Renal cortical epithelial cell (primary cell): Measurements from ENCODE around the gene HEXIM1. TPM values are rescaled to one million over a fixed set of nuclear protein-coding genes. Genes with fewer than 3 reads are reported as not detected.
A peak's percentile ranks its signal among the peaks of the same experiment; 100 is the strongest.

Experiments
- DNase-seq: peaks from one replicate; pipeline ENCODE4 v3.0.0-alpha.2; 2011; ENCODE audit warnings: low read depth
- total RNA-seq: library from RNA; depleted of rRNA; stranded (reverse); fragments of >200 nt; gene quantifications from 2 replicates; pipeline ENCODE4 v1.2.3, GENCODE V29; 2014

Gene HEXIM1
- total RNA-seq, 1 donor from 2014 or later, result 38.0 TPM

DNA sequence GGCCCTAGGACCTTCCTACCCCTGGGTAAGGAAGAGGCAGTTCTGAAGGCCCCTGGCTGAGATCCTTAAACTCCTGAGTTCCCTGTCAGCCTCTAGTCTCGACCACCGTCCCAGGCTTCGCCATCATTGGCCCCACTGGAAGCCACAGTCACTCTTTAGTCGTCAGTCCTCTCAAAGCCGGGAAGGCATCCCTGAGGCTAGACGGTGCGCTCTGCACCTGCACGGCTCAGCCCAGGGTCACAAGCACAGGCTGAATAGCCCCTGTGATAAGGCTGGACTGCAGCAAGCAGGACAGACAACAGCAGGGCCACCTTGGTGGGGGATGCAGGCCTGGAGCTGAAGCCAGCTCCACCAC is 3.3 kb upstream of the HEXIM1 start:
- no peak for DNase-seq

DNA sequence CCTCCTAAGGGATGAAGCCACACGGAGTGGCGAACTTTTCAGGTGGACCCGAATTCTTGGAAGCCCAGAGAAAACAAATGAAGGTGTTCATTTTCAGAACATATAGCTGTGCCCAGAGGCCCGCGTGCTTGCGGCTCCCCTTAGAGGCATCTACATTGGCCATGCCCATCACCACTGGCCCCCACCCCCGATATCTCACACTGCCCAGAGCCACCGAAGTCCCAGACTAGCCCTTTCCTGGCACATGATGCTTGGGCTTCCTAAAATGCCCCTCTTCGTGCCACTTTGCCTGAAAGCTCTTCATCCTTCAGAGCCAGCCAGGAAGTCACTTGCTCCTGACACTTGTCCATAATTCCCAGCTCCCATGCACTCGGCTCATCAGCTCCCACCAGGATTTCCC is 2.1 kb upstream of the HEXIM1 start:
- no peak for DNase-seq

DNA sequence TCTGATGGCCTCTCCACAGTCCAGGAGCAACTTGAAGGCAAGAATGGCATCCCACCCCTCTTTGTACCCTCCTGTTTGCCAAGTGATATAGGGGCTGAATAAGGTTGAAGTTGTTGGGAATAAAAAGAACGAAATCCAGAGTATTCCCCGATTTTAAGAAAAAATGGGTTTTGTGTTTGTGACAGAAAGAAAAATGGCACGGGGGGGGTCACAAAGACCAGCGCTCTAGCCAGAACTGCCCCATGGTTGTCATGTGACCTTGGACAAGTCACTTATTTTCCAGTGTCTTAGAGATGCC is 1.7 kb upstream of the HEXIM1 start:
- no peak for DNase-seq

DNA sequence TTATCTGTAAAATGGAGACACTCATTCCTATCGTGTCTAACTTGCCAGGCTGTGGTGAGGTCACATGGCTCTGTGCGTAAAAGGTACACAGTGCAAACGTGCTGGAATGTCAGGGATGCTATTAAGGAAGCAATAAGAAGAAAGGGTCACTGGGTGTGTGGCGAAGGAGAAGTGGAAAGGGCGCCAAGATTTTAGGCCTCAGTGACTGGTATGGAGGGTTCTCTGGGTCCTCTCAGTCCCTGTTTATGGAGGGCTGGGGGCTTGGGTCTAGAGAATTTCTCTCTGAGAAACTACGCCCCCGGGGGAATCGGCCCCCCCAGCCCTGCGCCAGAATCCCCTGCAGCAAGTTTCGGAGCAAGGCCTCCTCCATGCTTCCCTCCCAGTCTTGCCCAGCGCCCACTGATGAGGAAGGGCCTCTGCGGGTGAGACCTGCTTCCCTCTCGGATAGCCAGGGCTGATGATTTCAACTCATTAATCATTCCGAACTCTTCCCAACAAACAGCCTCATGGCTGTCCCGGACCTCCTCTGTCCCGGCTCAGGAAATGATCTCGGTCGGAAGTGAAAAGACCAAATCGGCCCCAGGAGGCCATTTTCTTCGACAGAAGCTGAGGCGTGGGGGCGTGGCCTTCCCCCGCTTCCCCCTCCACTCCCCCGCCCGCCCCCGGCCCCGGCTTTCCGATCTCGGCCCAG is 1.2 kb upstream of the HEXIM1 start:
- DNase-seq, result peak; percentile 86

DNA sequence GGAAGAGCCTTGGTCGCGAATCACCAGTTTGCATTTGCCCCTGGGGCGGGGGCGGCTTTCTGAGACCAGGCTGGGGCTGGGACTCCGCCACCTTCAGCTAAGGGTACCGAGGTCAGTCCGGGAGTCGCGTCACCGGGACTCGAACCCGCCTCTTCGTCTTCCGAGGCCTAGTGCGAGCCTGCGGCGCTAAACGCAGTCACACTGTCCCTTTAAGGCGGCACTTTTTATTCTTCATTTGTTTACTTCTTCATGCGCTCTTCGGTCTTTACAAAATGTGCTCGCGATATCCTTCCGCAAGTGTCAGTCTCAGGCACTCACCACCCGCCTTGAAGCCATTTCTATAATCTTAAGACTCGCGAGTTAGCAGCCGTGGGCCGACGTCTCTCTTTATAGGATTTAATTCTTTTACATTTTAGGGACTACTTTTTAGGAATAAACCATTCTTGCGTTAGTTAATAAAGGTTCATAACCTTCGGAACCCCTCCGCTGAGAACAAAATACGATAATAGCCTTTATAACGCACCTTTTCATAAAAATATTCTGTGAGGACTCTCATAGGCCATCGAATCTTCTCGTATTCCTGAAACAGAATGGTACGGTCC is 593 bp upstream of the HEXIM1 start:
- peak; percentile 93 for DNase-seq

DNA sequence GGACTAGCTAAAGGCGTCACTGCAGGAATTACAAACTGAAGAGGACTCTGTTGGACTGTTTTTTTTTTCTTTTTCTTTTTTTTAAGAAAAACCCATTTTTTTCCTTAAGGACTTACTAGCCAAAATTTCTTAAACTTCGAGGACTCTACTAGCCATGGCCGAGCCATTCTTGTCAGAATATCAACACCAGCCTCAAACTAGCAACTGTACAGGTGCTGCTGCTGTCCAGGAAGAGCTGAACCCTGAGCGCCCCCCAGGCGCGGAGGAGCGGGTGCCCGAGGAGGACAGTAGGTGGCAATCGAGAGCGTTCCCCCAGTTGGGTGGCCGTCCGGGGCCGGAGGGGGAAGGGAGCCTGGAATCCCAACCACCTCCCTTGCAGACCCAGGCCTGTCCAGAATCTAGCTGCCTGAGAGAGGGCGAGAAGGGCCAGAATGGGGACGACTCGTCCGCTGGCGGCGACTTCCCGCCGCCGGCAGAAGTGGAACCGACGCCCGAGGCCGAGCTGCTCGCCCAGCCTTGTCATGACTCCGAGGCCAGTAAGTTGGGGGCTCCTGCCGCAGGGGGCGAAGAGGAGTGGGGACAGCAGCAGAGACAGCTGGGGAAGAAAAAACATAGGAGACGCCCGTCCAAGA is 878 bp downstream of the HEXIM1 start:
- DNase-seq, result peak; percentile 55

DNA sequence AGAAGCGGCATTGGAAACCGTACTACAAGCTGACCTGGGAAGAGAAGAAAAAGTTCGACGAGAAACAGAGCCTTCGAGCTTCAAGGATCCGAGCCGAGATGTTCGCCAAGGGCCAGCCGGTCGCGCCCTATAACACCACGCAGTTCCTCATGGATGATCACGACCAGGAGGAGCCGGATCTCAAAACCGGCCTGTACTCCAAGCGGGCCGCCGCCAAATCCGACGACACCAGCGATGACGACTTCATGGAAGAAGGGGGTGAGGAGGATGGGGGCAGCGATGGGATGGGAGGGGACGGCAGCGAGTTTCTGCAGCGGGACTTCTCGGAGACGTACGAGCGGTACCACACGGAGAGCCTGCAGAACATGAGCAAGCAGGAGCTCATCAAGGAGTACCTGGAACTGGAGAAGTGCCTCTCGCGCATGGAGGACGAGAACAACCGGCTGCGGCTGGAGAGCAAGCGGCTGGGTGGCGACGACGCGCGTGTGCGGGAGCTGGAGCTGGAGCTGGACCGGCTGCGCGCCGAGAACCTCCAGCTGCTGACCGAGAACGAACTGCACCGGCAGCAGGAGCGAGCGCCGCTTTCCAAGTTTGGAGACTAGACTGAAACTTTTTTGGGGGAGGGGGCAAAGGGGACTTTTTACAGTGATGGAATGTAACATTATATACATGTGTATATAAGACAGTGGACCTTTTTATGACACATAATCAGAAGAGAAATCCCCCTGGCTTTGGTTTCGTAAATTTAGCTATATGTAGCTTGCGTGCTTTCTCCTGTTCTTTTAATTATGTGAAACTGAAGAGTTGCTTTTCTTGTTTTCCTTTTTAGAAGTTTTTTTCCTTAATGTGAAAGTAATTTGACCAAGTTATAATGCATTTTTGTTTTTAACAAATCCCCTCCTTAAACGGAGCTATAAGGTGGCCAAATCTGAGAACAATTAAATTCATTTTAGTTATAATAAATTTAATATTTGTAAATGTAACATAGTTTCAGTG is 1.7 kb downstream of the HEXIM1 start:
- peak; percentile 40 for DNase-seq

DNA sequence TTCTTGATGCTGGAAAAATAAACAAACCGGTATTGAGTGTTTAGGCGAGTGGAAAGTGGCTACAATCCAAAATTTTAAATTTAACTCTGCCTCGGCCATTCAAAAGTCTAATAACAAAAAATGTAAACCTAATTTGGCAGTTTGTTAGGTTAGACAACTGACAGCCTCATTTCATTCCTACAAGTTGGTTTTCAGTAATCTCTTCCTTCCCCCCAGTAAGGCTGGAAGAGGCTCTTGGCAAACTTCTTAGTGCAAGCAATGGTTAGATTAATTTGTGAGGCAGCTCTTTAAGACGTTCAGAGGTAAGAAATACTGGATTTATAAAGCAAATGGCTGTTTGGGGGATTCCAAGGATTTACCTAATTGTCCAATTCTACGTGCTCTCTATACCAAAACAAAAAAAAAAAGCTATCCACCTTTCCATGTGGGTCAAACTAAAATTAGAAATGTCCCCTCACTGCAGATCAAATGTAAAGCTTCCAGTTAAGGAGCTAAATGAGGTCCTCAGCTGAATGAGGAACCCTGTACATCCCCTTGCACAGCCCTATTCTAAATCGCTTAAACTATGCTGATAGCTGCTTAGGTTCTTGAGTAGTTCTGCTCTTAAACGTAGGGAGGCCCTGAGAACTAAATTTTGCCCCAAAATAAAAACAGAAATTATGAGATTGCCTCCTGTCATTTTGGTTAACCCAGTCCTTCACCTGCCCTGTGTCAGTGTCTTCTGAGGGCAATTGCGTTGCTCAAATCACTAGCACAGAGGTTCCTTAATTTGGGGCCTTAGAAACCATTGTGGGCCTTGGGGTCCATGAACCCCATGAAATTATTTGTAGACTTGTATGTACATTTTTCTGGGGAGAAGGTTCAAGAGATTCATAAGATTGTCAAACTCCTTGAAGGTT is 2.9 kb downstream of the HEXIM1 start:
- no peak for DNase-seq

DNA sequence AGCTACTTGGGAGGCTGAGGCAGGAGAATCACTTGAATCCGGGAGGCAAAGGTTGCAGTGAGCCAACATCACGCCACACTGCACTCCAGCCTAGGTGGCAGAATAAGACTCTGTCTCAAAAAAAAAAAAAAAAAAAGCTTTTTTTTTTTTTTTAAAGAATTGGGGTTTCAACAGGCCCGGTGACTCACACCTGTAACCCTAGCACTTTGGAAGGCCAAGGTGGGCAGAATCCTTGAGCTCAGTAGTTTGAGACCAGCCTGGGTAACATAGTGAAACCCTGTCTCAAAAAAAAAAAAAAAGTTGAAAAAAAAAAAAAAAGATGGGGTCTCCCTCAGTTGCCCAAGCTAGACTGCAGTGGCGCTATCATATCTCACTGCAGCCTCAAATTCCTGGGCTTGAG is 6.8 kb downstream of the HEXIM1 start:
- no peak for DNase-seq

DNA sequence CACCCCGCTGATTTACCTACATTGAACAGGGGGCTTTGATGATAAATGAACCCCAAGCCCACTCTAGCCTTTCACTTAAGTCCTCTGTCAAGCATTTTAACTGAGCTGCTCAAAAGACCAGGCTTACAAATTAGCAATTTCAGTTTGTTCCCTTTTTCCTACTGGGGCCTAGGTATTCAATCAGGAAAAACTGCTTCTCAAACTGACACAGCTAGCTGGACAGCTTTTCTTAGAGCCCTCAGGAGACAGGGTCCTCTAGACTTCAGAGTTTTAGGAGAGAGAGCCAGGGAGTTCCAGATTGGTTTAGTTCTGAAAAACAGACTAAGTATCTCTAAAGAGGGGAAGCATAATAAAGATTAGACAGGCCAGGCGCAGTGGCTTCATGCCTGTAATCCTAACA is 7.2 kb downstream of the HEXIM1 start:
- no peak for DNase-seq

DNA sequence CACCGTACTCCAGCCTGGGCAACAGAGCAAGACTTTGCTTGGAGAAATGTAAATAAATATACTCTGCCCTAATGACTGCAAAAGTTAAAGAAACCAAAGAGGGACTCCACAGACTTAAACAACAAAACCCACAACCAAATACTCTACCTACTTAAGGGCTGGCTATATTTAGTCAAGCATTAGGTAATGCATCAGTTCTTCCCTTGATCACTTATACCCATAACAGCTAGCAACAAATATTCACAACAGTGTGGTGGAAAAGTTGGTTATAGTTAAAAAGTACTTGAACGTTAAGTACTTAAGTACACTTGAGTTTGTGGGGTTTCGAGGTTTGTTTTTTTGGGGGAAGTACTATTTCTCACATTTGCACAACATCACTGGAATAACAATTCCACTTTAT is 8.0 kb downstream of the HEXIM1 start:
- DNase-seq, result no peak

DNA sequence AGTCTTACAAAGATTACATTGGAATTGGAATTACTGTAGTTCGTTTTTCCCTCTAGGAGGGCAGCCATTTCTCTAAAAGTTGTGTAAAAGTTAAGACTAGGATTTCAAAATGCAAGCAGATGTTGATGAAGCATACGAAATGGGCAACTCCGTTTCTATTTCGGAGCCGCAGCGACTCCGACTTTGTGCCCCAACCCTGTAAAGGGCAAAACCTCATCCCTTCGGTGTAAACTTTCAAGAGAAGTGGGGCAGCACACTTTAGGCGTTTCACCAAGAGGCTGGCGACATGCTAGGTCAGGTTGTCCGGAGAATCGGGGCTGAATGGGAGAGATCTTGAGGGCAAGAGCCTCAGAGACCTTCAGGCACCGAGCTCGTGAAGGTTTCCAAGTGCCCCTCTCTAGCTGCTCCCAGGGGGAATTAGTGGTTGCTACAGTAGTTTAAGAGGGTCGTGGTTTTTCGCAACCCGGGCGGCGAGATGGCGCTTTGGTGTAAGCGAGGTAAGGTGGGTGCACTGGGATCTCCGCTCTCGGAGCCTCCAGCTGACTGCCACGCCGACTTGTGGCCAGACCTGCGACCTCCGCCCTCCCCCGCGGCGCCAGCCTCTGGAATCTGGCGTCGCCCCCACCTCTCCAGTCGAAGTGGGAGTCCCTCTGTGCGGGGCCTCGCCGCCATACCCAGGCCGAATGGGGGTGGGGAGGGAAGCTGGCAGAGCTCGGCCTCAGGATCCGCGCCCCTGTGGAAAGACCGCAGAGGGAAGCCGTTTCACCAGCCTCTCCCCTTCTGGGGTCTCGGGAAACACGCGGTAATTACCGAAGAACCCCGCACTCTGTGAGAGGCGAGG is 12.4 kb downstream of the HEXIM1 start:
- DNase-seq, result peak; percentile 46

DNA sequence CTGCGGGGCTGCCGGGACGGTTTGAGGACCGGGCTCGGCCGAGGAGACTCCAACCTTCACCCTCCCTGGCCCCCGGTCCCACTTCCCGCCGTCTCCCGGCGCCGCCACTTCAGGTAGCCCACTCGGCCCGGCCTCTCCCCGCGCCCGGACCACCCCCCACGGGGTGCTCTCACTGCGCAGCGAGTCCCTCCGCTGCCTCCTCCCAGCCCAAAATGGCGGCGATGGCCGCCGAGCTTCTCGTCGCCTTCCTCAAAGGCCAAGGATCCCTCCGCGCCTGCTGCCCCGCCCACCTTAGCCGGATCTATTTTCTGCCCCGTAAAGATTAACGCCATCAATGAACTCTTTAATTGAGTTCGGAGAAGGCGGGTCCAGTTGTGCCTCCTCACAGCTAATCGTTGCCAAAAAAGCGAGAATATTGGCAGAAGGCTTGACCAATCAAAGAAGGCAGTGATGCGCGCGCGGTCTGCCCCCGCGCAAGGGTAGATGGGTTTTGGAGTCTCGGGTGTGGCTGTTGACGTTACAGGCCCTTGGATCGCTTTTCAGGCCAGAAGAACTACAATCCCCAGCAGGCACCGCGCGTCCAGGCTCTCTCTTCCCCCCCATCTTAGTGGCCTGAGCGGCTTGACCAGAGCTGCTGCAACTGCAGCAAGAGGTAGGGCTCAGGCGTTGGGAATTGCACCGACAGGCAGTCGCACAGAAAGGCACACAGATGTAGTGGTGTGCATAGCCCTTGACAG is 13.2 kb downstream of the HEXIM1 start, which contains the start of gene HEXIM2:
HEXIM2 (plus strand) TSS at position 588 of the 737 bp plus-strand sequence. CDS start 919 bp downstream, outside the sequence.
- peak; percentile 99 for DNase-seq

DNA sequence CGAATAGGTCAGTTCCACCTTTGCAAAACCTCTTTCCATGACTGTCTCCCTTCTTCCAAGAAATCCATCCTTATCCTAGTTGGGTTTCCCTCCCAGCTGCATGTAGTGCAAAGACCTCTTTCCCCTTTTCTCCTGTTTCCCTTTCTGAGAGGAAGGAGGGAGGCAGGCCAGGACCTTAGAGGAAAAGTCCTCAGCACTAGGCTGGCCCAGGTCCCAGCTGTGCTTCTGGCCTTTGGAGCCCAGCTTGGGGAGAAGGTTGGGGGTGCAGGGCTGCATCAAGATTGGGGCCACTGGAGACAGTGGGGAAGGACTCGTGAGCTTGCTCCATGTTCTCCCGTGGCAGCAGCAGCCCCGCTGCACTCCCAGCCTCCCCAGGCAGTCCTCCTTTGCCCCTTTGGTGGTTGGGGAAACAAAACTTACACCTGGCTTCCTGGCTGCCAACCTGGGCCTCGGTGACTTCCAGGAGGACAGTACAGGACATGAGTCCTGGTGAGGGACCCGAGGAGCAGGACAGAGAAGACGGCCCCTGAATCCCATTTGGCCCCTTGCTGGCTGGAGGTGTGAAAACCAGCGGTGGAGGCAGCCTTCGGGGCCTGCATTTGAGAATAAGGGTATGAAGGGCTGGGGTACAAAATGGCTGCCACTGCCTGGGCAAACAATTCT is 13.9 kb downstream of the HEXIM1 start:
- no peak for DNase-seq

DNA sequence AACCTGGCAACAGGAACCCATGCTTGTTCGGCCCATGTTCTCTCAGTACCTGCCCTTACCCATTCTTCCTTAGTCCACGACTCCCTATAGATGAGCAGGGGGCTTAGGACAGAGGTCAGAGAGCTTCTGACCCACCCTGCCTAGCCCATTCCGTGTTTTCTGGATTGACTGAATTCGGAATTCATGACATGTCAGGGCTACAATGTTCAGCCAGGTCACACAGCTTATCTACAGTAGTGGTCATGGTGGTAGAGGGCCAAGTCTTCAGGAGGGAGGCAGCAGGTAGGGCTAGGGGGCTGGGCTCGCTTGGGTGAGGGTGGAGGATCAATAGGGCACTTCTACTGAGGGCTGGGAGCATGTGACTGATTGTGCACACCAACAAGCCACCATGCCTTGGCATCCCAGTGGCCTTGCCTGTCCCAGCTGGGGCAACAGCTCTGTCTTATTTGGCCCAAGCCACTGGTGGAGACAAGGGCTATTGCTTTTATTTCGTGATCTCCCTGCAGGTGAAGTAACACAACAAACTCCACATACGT is 16.5 kb downstream of the HEXIM1 start:
- no peak for DNase-seq

DNA sequence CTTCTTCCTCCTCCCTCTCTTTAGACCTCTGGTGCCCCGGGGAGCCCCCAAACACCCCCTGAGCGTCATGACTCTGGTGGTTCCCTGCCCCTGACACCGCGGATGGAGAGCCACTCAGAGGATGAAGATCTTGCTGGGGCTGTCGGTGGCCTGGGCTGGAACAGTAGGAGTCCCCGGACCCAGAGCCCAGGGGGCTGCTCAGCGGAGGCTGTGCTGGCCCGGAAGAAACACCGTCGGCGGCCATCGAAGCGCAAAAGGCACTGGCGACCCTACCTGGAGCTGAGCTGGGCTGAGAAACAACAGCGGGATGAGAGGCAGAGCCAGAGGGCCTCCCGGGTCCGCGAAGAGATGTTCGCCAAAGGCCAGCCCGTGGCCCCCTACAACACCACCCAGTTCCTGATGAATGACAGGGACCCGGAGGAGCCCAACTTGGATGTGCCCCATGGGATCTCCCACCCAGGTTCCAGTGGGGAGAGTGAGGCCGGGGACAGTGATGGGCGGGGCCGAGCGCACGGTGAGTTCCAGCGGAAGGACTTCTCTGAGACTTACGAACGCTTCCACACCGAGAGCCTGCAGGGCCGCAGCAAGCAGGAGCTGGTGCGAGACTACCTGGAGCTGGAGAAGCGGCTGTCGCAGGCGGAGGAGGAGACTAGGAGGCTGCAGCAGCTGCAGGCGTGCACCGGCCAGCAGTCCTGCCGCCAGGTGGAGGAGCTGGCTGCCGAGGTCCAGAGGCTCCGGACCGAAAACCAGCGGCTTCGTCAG is 20.9 kb downstream of the HEXIM1 start:
- DNase-seq, result no peak

DNA sequence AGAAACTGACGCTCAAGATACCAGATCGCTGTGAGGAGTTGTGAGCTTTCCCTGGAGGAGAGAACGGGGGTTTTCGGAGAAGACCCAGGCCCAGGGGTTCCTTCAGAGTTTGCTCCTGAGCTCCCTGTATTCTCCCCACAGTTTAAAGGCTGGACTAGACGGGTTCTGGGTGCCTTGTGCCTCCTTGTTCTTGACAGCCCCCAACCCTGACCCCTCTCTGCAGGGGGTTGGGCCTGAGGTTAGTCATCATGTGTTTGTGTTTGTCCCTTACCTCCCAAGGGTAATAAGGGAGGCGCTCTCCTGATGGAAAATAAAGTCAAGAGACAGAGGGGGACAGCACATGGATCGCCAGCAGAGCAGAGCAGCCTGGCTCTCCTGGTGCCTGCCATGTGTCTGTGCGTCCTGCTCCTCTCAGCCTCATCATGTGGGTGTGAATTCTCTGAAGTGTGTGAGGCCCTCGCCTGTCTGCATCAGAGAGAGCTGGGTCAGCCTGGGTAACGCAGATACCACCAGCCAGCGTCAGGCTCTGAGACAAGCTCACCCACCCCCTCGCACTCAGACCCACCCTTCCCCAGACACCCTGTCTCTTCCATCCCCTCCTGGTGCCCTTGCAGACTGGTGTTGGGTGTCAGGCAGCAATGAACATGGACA is 22.1 kb downstream of the HEXIM1 start:
- no peak for DNase-seq
